ENCODE results near the gene GUCA1A. TPM values are rescaled to one million over a fixed set of nuclear protein-coding genes. Genes with fewer than 3 reads are reported as not detected.
"Not testable (repeated sequence)": the region's sequence is repeated elsewhere in the genome, so short reads cannot be mapped to it uniquely, and the experiment has no call there.

GUCA1A gene
- polyA plus RNA-seq, 1 donor = 0.49 TPM

DNA sequence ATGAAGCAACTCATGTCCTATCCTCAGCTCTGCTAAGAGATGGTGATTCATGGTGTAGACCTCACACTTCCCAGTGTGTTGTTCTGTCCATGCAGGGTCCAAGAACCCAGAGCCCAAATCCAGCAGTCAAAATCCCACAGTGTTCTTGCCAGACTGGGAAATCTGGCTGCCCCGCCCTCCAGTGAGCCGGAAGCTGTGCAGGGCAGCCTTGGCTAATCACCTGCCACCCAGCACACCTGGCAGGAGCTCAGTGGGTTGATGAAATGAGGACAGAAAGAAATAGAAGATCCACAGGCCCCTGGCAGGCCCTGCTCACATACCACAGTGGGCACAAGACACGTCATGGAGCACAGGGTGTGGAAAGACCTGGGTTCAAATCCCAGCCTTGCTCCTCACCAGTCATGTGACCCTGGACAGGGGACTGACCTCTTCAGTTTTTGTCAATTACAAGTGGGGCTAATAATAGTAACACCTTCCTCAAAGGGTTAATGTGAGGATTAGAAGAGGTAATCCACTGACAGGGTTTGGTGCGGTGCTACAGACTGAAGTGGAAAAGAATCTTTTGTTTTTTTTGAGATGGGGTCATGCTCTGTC is 13.6 kb upstream of the GUCA1A start:
- 80% methylated on average over 1 of the region's 4 CpGs for WGBS (ENCODE audit: insufficient coverage, low lambda C conversion rate)

DNA sequence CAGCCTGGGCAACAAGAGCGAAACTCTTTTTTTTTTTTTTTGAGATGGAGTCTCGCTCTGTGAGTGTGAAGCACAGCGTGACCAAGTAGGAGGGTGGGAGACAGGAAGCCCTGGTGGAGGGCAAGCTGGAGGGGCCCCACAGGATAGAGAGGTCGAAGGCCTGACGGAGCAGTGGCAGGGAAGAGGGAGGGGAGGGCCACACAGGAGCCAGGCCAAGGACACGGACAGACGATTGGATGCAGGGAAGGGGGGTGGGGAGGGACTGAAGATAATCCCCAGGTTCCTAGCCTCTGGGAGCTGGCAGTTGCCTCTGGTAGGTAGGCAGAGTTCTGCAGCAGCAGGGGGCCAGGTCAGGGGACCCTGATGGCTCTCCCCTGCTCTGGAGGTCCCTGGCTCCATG is 10.8 kb upstream of the GUCA1A start:
- no peak overlapping the region for H3K4me3 ChIP-seq (ENCODE audit: low read length)
- WGBS (ENCODE audit: insufficient coverage, low lambda C conversion rate) = no CpG with 5 or more reads among the region's 7 CpGs
- no peak for DNase-seq

More for the DNA sequence above, 13.6 kb upstream of the GUCA1A start:
- Histone ChIP-seq H3K36me3 (ENCODE audit: control insufficient read depth, insufficient read depth, low read length) (no peaks in the 10 kb centered on the region), H3K9me3 (ENCODE audit: control insufficient read depth, low read depth, low read length) (no peaks in the 10 kb centered on the region), H3K4me3 (ENCODE audit: low read length) (no peak overlapping the region), H3K4me1 (ENCODE audit: control insufficient read depth, insufficient read depth, low read length) (peaks cover 3% of the 10 kb centered on the region), H3K27me3 (ENCODE audit: control insufficient read depth, insufficient read depth, low read length) (no peaks in the 10 kb centered on the region), H3K27ac (ENCODE audit: low read length) (no peak overlapping the region)
- no peak for DNase-seq

DNA sequence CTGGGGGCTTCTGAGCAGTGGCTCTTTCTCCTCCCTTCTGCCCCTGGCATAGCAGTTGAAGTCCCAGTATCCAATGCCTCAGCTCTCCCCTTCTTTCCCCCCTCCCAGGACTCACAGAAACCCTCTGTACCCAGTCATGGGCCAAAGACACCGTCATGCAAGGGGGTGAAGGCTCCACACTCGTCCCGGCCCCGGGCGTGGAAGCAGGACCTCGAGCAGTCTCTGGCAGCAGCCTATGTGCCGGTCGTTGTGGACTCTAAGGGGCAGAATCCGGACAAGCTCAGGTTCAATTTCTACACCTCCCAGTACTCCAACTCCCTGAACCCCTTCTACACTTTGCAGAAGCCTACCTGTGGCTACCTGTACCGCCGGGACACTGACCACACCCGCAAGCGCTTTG is 10.4 kb upstream of the GUCA1A start:
- Histone ChIP-seq H3K4me1 (ENCODE audit: control insufficient read depth, insufficient read depth, low read length) (peaks cover 12% of the 10 kb centered on the region), H3K4me3 (ENCODE audit: low read length) (no peak overlapping the region), H3K36me3 (ENCODE audit: control insufficient read depth, insufficient read depth, low read length) (no peaks in the 10 kb centered on the region), H3K9me3 (ENCODE audit: control insufficient read depth, low read depth, low read length) (no peaks in the 10 kb centered on the region), H3K27ac (ENCODE audit: low read length) (no peak overlapping the region), H3K27me3 (ENCODE audit: control insufficient read depth, insufficient read depth, low read length) (no peaks in the 10 kb centered on the region)
- DNase-seq = no peak
- no CpG with 5 or more reads among the region's 13 CpGs for WGBS (ENCODE audit: insufficient coverage, low lambda C conversion rate)

More for the DNA sequence above, 10.8 kb upstream of the GUCA1A start:
- Histone ChIP-seq H3K27me3 (ENCODE audit: control insufficient read depth, insufficient read depth, low read length) (no peaks in the 10 kb centered on the region), H3K27ac (ENCODE audit: low read length) (no peak overlapping the region), H3K36me3 (ENCODE audit: control insufficient read depth, insufficient read depth, low read length) (no peaks in the 10 kb centered on the region), H3K9me3 (ENCODE audit: control insufficient read depth, low read depth, low read length) (no peaks in the 10 kb centered on the region), H3K4me1 (ENCODE audit: control insufficient read depth, insufficient read depth, low read length) (peaks cover 12% of the 10 kb centered on the region)

DNA sequence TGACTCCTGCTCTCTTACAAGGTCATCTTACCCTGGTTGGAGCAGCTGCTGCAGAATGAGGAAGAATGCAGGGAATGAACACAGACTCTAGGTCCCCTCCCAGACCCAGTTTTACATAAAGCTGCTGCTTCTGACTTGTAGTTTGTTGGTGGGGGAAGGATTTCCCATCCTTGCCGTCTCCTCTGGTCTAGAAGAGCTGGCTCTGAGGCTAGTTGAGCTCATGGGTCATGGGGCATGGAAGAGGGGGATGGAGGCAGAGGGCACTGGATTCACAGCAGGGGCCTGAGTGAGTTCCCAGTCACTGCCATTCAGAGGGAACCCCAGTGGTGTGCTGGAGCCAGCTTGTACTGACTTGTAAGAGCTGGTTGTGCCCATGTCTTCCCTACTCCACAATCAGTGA is 9.2 kb upstream of the GUCA1A start:
- H3K27ac ChIP-seq (ENCODE audit: low read length) = no peak overlapping the region
- H3K4me1 ChIP-seq (ENCODE audit: control insufficient read depth, insufficient read depth, low read length) = peaks cover 12% of the 10 kb centered on the region
- no peak overlapping the region for H3K4me3 ChIP-seq (ENCODE audit: low read length)
- no peaks in the 10 kb centered on the region for H3K9me3 ChIP-seq (ENCODE audit: control insufficient read depth, low read depth, low read length)
- H3K27me3 ChIP-seq (ENCODE audit: control insufficient read depth, insufficient read depth, low read length) = no peaks in the 10 kb centered on the region
- WGBS (ENCODE audit: insufficient coverage, low lambda C conversion rate) = no CpG with 5 or more reads among the region's 1 CpG
- no peaks in the 10 kb centered on the region for H3K36me3 ChIP-seq (ENCODE audit: control insufficient read depth, insufficient read depth, low read length)
- no peak for DNase-seq

DNA sequence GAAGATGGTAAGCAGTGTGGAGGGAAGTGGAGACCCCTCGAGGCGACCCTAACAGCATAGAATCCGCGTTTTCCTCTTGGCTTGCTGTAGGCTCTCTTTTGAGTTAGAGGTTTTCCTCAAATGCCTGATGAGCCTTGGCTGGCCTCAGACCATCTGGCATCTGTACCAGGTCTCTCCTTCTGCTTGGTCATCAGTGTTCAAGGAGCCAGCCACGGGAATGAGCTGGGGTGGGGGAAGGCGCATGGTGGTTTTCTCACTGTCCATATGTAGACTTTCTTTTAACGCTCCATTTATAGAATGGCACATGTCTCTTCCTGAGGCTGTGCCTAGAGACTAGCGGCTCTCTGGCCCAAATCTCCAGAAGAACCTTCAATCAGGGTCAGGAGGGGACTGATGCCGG is 8.1 kb upstream of the GUCA1A start:
- H3K4me1 ChIP-seq (ENCODE audit: control insufficient read depth, insufficient read depth, low read length) = peaks cover 12% of the 10 kb centered on the region
- H3K36me3 ChIP-seq (ENCODE audit: control insufficient read depth, insufficient read depth, low read length) = no peaks in the 10 kb centered on the region
- no peak for DNase-seq
- no CpG with 5 or more reads among the region's 9 CpGs for WGBS (ENCODE audit: insufficient coverage, low lambda C conversion rate)
- H3K27ac ChIP-seq (ENCODE audit: low read length) = no peak overlapping the region
- no peaks in the 10 kb centered on the region for H3K27me3 ChIP-seq (ENCODE audit: control insufficient read depth, insufficient read depth, low read length)
- H3K4me3 ChIP-seq (ENCODE audit: low read length) = no peak overlapping the region
- no peaks in the 10 kb centered on the region for H3K9me3 ChIP-seq (ENCODE audit: control insufficient read depth, low read depth, low read length)

DNA sequence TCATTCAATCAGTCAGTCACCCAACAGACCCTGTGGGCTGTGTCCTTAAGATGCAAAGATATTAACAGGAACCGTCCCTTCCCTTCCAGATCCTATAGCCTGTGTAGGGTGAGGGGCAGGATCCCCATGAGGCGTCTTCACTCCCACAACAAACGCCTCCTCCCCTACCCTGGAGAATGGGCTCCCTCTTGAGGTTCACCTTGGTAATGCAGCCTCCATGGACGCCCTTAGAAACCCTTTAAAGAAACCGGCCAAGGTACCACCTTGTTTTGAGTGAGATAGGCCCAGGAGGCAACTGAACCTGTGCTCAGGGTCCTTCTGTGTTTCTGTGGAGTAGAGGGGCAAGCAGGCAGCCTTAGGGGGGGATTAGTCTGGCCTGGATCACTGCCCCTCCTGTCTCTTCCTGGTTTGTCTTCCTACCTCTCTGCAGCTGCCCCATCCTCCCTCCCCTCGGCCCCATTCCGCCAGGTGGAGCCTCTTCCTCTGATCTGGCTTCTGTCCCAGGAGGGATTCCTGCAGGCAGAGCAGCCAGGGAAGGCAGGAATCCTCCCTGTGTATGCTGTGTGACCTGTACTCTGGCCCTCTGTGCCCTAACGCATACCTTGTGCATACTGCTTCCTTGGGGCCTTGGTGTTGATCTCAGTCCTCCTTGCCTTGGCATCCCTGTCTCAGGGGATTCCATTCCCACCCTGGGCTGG is 6.6 kb upstream of the GUCA1A start:
- peak overlapping the region; percentile 66 for H3K27ac ChIP-seq (ENCODE audit: low read length)
- H3K4me3 ChIP-seq (ENCODE audit: low read length) = no peak overlapping the region
- H3K9me3 ChIP-seq (ENCODE audit: control insufficient read depth, low read depth, low read length) = no peaks in the 10 kb centered on the region
- WGBS (ENCODE audit: insufficient coverage, low lambda C conversion rate) = no CpG with 5 or more reads among the region's 8 CpGs
- peaks cover 12% of the 10 kb centered on the region for H3K4me1 ChIP-seq (ENCODE audit: control insufficient read depth, insufficient read depth, low read length)
- peak; percentile 84 to 86 for DNase-seq
- no peaks in the 10 kb centered on the region for H3K36me3 ChIP-seq (ENCODE audit: control insufficient read depth, insufficient read depth, low read length)
- H3K27me3 ChIP-seq (ENCODE audit: control insufficient read depth, insufficient read depth, low read length) = no peaks in the 10 kb centered on the region

DNA sequence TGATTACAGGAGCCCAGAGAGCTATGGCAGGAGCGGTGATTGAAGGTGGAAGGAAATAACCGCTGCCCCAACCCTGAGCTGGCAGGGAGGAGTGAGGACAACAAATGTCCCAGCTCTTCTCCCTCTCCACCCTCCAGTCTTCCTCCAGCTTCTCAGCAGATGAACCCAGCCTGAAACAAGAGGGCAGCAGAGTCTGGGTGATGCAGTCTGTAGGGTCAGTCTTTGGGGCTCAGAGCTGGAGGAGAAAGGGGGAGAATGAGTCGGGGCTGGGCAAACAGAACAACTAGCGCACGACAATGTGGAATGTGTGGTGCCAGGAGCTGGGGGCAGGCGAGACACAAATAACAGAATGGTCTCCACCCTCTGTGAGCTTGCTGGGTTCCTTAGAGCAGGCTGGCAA is 4.5 kb upstream of the GUCA1A start:
- no peaks in the 10 kb centered on the region for H3K36me3 ChIP-seq (ENCODE audit: control insufficient read depth, insufficient read depth, low read length)
- no peak overlapping the region for H3K4me3 ChIP-seq (ENCODE audit: low read length)
- H3K27ac ChIP-seq (ENCODE audit: low read length) = no peak overlapping the region
- no peaks in the 10 kb centered on the region for H3K27me3 ChIP-seq (ENCODE audit: control insufficient read depth, insufficient read depth, low read length)
- peaks cover 9% of the 10 kb centered on the region for H3K4me1 ChIP-seq (ENCODE audit: control insufficient read depth, insufficient read depth, low read length)
- DNase-seq = no peak
- no CpG with 5 or more reads among the region's 6 CpGs for WGBS (ENCODE audit: insufficient coverage, low lambda C conversion rate)
- no peaks in the 10 kb centered on the region for H3K9me3 ChIP-seq (ENCODE audit: control insufficient read depth, low read depth, low read length)

DNA sequence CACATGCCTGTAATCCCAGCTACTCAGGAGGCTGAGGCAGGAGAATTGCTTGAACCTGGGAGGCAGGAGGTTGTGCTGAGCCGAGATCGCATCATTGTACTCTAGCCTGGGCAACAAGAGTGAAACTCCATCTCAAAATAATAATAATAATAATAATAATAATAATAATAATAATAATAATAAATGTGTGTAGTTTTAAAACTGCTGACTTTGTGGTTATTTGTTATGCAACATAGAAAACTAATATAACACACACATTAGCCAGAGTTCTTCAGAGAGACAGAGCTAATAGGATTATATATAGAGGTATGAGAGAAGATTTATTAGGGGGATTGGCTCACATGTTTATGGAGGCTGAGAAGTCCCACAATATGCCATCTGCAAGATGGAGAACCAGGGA is 3.4 kb upstream of the GUCA1A start:
- H3K9me3 ChIP-seq (ENCODE audit: control insufficient read depth, low read depth, low read length); H3K27ac ChIP-seq (ENCODE audit: low read length); H3K4me1 ChIP-seq (ENCODE audit: control insufficient read depth, insufficient read depth, low read length); H3K4me3 ChIP-seq (ENCODE audit: low read length); DNase-seq; H3K36me3 ChIP-seq (ENCODE audit: control insufficient read depth, insufficient read depth, low read length); H3K27me3 ChIP-seq (ENCODE audit: control insufficient read depth, insufficient read depth, low read length): not testable (repeated sequence)
- no CpG with 5 or more reads among the region's 2 CpGs for WGBS (ENCODE audit: insufficient coverage, low lambda C conversion rate)

DNA sequence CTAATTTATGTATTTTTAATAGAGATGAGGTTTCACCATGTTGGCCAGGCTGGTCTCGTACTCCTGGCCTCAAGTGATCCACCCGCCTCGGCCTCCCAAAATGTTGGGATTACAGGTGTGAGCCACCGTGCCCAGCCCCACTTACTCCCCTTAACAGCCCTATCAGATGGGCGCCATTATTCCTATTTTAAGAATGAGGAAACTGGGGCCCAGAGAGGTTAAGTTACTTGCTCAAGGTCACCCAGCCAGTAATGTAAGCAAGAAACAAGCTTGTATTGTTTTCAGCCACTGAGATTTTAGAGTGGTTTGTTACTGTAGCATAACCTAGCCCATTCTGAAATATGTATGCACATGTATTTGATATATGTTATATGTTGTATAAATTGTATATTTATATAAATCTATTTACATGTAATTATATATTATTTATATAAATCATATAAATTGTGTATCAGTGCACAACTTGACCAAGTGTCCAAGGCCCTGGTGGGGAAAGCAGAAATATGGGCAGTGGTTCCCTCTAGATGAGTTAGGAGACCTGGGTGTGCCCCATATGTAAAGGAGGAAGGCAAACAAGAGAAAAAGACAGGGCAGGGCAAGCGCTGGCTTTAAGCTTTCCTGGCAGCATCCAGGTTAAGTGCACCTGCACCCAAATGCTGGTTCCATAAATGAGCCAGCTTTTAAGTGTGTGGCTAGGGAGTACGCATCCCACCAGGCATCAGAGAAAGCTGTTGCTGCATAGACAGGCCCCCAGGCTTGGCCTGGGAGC is 1.2 kb upstream of the GUCA1A start:
- Histone ChIP-seq H3K4me3 (ENCODE audit: low read length) (no peak overlapping the region), H3K27me3 (ENCODE audit: control insufficient read depth, insufficient read depth, low read length) (no peaks in the 10 kb centered on the region), H3K9me3 (ENCODE audit: control insufficient read depth, low read depth, low read length) (no peaks in the 10 kb centered on the region), H3K36me3 (ENCODE audit: control insufficient read depth, insufficient read depth, low read length) (no peaks in the 10 kb centered on the region), H3K27ac (ENCODE audit: low read length) (no peak overlapping the region), H3K4me1 (ENCODE audit: control insufficient read depth, insufficient read depth, low read length) (peaks cover 2% of the 10 kb centered on the region)
- DNase-seq = no peak
- WGBS (ENCODE audit: insufficient coverage, low lambda C conversion rate) = no CpG with 5 or more reads among the region's 7 CpGs

DNA sequence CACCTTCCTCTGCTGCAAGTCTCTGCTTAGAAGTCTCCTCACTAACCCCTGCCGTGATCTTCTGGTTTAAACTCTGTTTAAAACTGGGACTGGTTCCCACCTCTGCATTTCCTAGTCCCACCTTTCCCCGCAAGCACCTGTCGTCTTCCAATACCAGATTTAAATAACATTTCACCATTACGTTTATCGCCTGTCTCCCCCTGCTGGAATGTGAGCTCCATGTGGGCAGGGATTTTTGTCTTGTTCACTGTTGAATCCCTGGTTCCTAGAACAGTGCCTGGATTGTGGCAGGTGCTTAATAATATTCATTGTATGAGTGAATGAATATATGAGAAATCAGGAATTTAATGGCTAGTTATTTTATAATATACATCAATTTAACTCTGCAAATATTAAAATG is 2.7 kb downstream of the GUCA1A start:
- H3K4me1 ChIP-seq (ENCODE audit: control insufficient read depth, insufficient read depth, low read length) = peaks cover 5% of the 10 kb centered on the region
- H3K36me3 ChIP-seq (ENCODE audit: control insufficient read depth, insufficient read depth, low read length) = no peaks in the 10 kb centered on the region
- H3K27ac ChIP-seq (ENCODE audit: low read length) = no peak overlapping the region
- DNase-seq = no peak
- no peak overlapping the region for H3K4me3 ChIP-seq (ENCODE audit: low read length)
- H3K27me3 ChIP-seq (ENCODE audit: control insufficient read depth, insufficient read depth, low read length) = no peaks in the 10 kb centered on the region
- H3K9me3 ChIP-seq (ENCODE audit: control insufficient read depth, low read depth, low read length) = no peaks in the 10 kb centered on the region
- no CpG with 5 or more reads among the region's 5 CpGs for WGBS (ENCODE audit: insufficient coverage, low lambda C conversion rate)

Data from large intestine (tissue), 3 donors.